ENCODE results near the gene SPRED3. TPM values are rescaled to one million over a fixed set of nuclear protein-coding genes. Genes with fewer than 3 reads are reported as not detected.
A peak's percentile ranks its signal among the peaks of the same experiment; 100 is the strongest.

SPRED3 gene
- total and polyA plus RNA-seq, 3 experiments from 2014 or later, result 0.33 to 0.66 TPM; not detected in 1

- Mint-ChIP-seq H3K4me3 (peak overlapping the region; percentile 36 to 87 (median 63)), H3K27ac (peak overlapping the region in 3 of 8 donors; percentile 59 to 81 (median 72)), H3K36me3 (no peaks in the 10 kb centered on the region), H3K4me1 (peaks cover 20 to 22% (median 22%) of the 10 kb centered on the region in 3 donors), H3K27me3 (peaks cover 3 to 8% of the 10 kb centered on the region in 2 donors), H3K9me3 (no peaks in the 10 kb centered on the region)
- peak in 3 of 5 donors; percentile 30 to 55 (median 53) for DNase-seq
- Histone ChIP-seq H3K27ac (ENCODE audit: low read depth, low read length) (peak overlapping the region; percentile 9), H3K4me1 (ENCODE audit: insufficient read depth, low read length) (peaks cover 15% of the 10 kb centered on the region), H3K9me3 (ENCODE audit: low read length) (no peaks in the 10 kb centered on the region), H3K27me3 (ENCODE audit: insufficient read depth, low read length, poor library complexity, severe bottlenecking) (no peaks in the 10 kb centered on the region), H3K4me3 (ENCODE audit: low read length) (peak overlapping the region; percentile 45), H3K36me3 (ENCODE audit: insufficient read depth, low read length) (no peaks in the 10 kb centered on the region)
- ChIA-PET POLR2A (interaction anchor here (0.5 to 1.1 kb wide), 4 partner anchors 21 to 81 kb away, joined by 3 to 11 read pairs (median 3); partner anchors contain the start of genes CATSPERG and PSMD8), CTCF (interaction anchor here (1.1 to 2.2 kb wide), 2 partner anchors 8 to 535 kb away, joined by 3 to 19 read pairs; partner anchors contain the start of genes FAM98C, MRPS12 and SARS2)
Measured at GRCh38 chr19:38395381-38396114, 7.1 kb downstream of the SPRED3 start.

GRCh38 chr19:38399081-38399480 lies 10.6 kb downstream of the SPRED3 start:
- no peaks in the 10 kb centered on the region for H3K9me3 Mint-ChIP-seq

GRCh38 chr19:38399537-38399936 lies 11.0 kb downstream of the SPRED3 start:
- Mint-ChIP-seq H3K27me3 (peaks cover 2 to 8% of the 10 kb centered on the region in 2 donors), H3K4me1 (peaks cover 22 to 35% (median 23%) of the 10 kb centered on the region in 3 donors), H3K36me3 (peaks cover 0 to 3% (median 0%) of the 10 kb centered on the region in 3 donors), H3K9me3 (no peaks in the 10 kb centered on the region), H3K27ac (no peak overlapping the region), H3K4me3 (peak overlapping the region in 1 of 7 donors; percentile 73)
- ChIA-PET CTCF (no interaction called here), POLR2A (no interaction called here)
- Histone ChIP-seq H3K4me1 (ENCODE audit: insufficient read depth, low read length) (peaks cover 25% of the 10 kb centered on the region), H3K27me3 (ENCODE audit: insufficient read depth, low read length, poor library complexity, severe bottlenecking) (no peaks in the 10 kb centered on the region), H3K9me3 (ENCODE audit: low read length) (no peaks in the 10 kb centered on the region), H3K4me3 (ENCODE audit: low read length) (no peak overlapping the region), H3K27ac (ENCODE audit: low read depth, low read length) (no peak overlapping the region), H3K36me3 (ENCODE audit: insufficient read depth, low read length) (peaks cover under 1% of the 10 kb centered on the region)
- DNase-seq, result no peak

More at GRCh38 chr19:38399081-38399480, 10.6 kb downstream of the SPRED3 start:
- peaks cover 24% of the 10 kb centered on the region for H3K4me1 ChIP-seq (ENCODE audit: insufficient read depth, low read length)
- no peak overlapping the region for H3K27ac Mint-ChIP-seq
- CTCF ChIA-PET, result no interaction called here
- peaks cover 2 to 8% of the 10 kb centered on the region in 2 donors for H3K27me3 Mint-ChIP-seq
- H3K36me3 ChIP-seq (ENCODE audit: insufficient read depth, low read length), result no peaks in the 10 kb centered on the region
- peaks cover 0 to 3% (median 0%) of the 10 kb centered on the region in 3 donors for H3K36me3 Mint-ChIP-seq
- DNase-seq, result no peak
- peak overlapping the region in 1 of 7 donors; percentile 73 for H3K4me3 Mint-ChIP-seq
- peaks cover 21 to 34% (median 22%) of the 10 kb centered on the region in 3 donors for H3K4me1 Mint-ChIP-seq
- POLR2A ChIA-PET, result interaction anchor here (0.6 kb wide), 1 partner anchor 304 kb away, joined by 3 read pairs; no protein-coding TSS in a partner anchor
- no peak overlapping the region for H3K4me3 ChIP-seq (ENCODE audit: low read length)
- H3K27me3 ChIP-seq (ENCODE audit: insufficient read depth, low read length, poor library complexity, severe bottlenecking), result no peaks in the 10 kb centered on the region
- H3K9me3 ChIP-seq (ENCODE audit: low read length), result no peaks in the 10 kb centered on the region
- H3K27ac ChIP-seq (ENCODE audit: low read depth, low read length), result no peak overlapping the region

GRCh38 chr19:38400361-38400760 lies 11.9 kb downstream of the SPRED3 start:
- Mint-ChIP-seq H3K36me3 (peaks cover 0 to 8% (median 0%) of the 10 kb centered on the region in 3 donors), H3K4me3 (peak overlapping the region in 2 of 7 donors; percentile 11 to 73), H3K27ac (peak overlapping the region in 2 of 8 donors; percentile 21 to 46), H3K4me1 (peaks cover 23 to 34% (median 25%) of the 10 kb centered on the region in 3 donors), H3K27me3 (peaks cover 0 to 8% of the 10 kb centered on the region in 2 donors), H3K9me3 (no peaks in the 10 kb centered on the region)
- no peak overlapping the region for H3K27ac ChIP-seq (ENCODE audit: low read depth, low read length)
- POLR2A ChIA-PET, result interaction anchor here (0.6 kb wide), 1 partner anchor 529 kb away, joined by 4 read pairs; no protein-coding TSS in a partner anchor
- CTCF ChIA-PET, result no interaction called here
- no peaks in the 10 kb centered on the region for H3K9me3 ChIP-seq (ENCODE audit: low read length)
- peaks cover 17% of the 10 kb centered on the region for H3K4me1 ChIP-seq (ENCODE audit: insufficient read depth, low read length)
- H3K4me3 ChIP-seq (ENCODE audit: low read length), result no peak overlapping the region
- DNase-seq, result no peak
- H3K27me3 ChIP-seq (ENCODE audit: insufficient read depth, low read length, poor library complexity, severe bottlenecking), result no peaks in the 10 kb centered on the region
- peaks cover 9% of the 10 kb centered on the region for H3K36me3 ChIP-seq (ENCODE audit: insufficient read depth, low read length)

- peaks cover 0 to 8% of the 10 kb centered on the region in 2 donors for H3K27me3 Mint-ChIP-seq
- H3K27ac Mint-ChIP-seq, result no peak overlapping the region
- Histone ChIP-seq H3K27me3 (ENCODE audit: insufficient read depth, low read length, poor library complexity, severe bottlenecking) (no peaks in the 10 kb centered on the region), H3K36me3 (ENCODE audit: insufficient read depth, low read length) (peaks cover 10% of the 10 kb centered on the region), H3K9me3 (ENCODE audit: low read length) (no peaks in the 10 kb centered on the region), H3K4me1 (ENCODE audit: insufficient read depth, low read length) (peaks cover 14% of the 10 kb centered on the region), H3K4me3 (ENCODE audit: low read length) (no peak overlapping the region), H3K27ac (ENCODE audit: low read depth, low read length) (no peak overlapping the region)
- H3K9me3 Mint-ChIP-seq, result no peaks in the 10 kb centered on the region
- no peak for DNase-seq
- ChIA-PET CTCF (interaction anchor here (3.0 kb wide), 1 partner anchor 26 kb away, joined by 37 read pairs; the partner anchor contains the start of gene PSMD8), POLR2A (no interaction called here)
- peak overlapping the region in 2 of 7 donors; percentile 23 to 66 for H3K4me3 Mint-ChIP-seq
- peaks cover 0 to 10% (median 0%) of the 10 kb centered on the region in 3 donors for H3K36me3 Mint-ChIP-seq
- H3K4me1 Mint-ChIP-seq, result peaks cover 24 to 35% (median 26%) of the 10 kb centered on the region in 3 donors
Measured at GRCh38 chr19:38401148-38401547, 12.7 kb downstream of the SPRED3 start.

GRCh38 chr19:38402623-38402966 lies 14.1 kb downstream of the SPRED3 start:
- Histone ChIP-seq H3K36me3 (ENCODE audit: insufficient read depth, low read length) (peaks cover 18% of the 10 kb centered on the region), H3K9me3 (ENCODE audit: low read length) (no peaks in the 10 kb centered on the region), H3K4me3 (ENCODE audit: low read length) (peak overlapping the region; percentile 66), H3K27ac (ENCODE audit: low read depth, low read length) (peak overlapping the region; percentile 62), H3K27me3 (ENCODE audit: insufficient read depth, low read length, poor library complexity, severe bottlenecking) (no peaks in the 10 kb centered on the region), H3K4me1 (ENCODE audit: insufficient read depth, low read length) (peaks cover 10% of the 10 kb centered on the region)
- Mint-ChIP-seq H3K9me3 (no peaks in the 10 kb centered on the region), H3K36me3 (peaks cover 0 to 19% (median 6%) of the 10 kb centered on the region in 3 donors), H3K27me3 (peaks cover 0 to 8% of the 10 kb centered on the region in 2 donors), H3K27ac (peak overlapping the region; percentile 80 to 96 (median 93)), H3K4me1 (peaks cover 13 to 27% (median 20%) of the 10 kb centered on the region in 3 donors), H3K4me3 (peak overlapping the region; percentile 89 to 98 (median 92))
- POLR2A ChIA-PET, result interaction anchor here (0.6 to 2.4 kb wide), 14 partner anchors 8 to 528 kb away, joined by 3 to 25 read pairs (median 5); partner anchors contain the start of genes ACTN4, CATSPERG, EIF3K and GGN
- CTCF ChIA-PET, result interaction anchor here (0.6 to 3.7 kb wide), 56 partner anchors 8 to 531 kb away, joined by 3 to 51 read pairs (median 4); partner anchors contain the start of genes ACTN4, CAPN12, CATSPERG and EIF3K
- DNase-seq, result no peak

- POLR2A ChIA-PET, result interaction anchor here (0.6 to 2.4 kb wide), 15 partner anchors 9 to 527 kb away, joined by 3 to 25 read pairs (median 5); partner anchors contain the start of genes ACTN4, CATSPERG, EIF3K and GGN
- Mint-ChIP-seq H3K4me1 (peaks cover 13 to 27% (median 20%) of the 10 kb centered on the region in 3 donors), H3K27ac (peak within 1 kb of the TSS; percentile 80 to 96 (median 93)), H3K27me3 (peaks cover 0 to 8% of the 10 kb centered on the region in 2 donors), H3K36me3 (peaks cover 0 to 21% (median 6%) of the 10 kb centered on the region in 3 donors), H3K4me3 (peak within 1 kb of the TSS; percentile 89 to 98 (median 92)), H3K9me3 (no peaks in the 10 kb centered on the region)
- peaks cover 18% of the 10 kb centered on the region for H3K36me3 ChIP-seq (ENCODE audit: insufficient read depth, low read length)
- peak; percentile 96 to 99 (median 98) for DNase-seq
- H3K4me1 ChIP-seq (ENCODE audit: insufficient read depth, low read length), result peaks cover 10% of the 10 kb centered on the region
- no peaks in the 10 kb centered on the region for H3K9me3 ChIP-seq (ENCODE audit: low read length)
- CTCF ChIA-PET, result interaction anchor here (0.6 to 3.7 kb wide), 58 partner anchors 8 to 531 kb away, joined by 3 to 51 read pairs (median 4); partner anchors contain the start of genes ACTN4, CAPN12, CATSPERG and EIF3K
- peak within 1 kb of the TSS; percentile 67 for H3K27ac ChIP-seq (ENCODE audit: low read depth, low read length)
- H3K27me3 ChIP-seq (ENCODE audit: insufficient read depth, low read length, poor library complexity, severe bottlenecking), result no peaks in the 10 kb centered on the region
- peak within 1 kb of the TSS; percentile 83 for H3K4me3 ChIP-seq (ENCODE audit: low read length)
Measured at GRCh38 chr19:38402967-38403674, 14.6 kb downstream of the SPRED3 start, which contains the start of gene FAM98C. Gene FAM98C, plus strand, starts transcription at chr19:38403093. Its CDS starts 61 bp downstream, at chr19:38403154.
